GM23338 (cell line): ENCODE measurements around the gene EIF4E2. TPM values are rescaled to one million over a fixed set of nuclear protein-coding genes. Genes with fewer than 3 reads are reported as not detected.

ENCODE experiments used
- ATAC-seq: fragments of 200-7000 bp; cut with Tn5 transposase; 3 replicates; pipeline ENCODE4 v1.9.1; 2020
- DNase-seq: peaks from one replicate; pipeline ENCODE4 v3.0.0-alpha.2; 2015; ENCODE audit warnings: low spot score
- H2AFZ ChIP-seq: fragments of 200-600 bp; sonication (generic); 2 replicates; pipeline ENCODE4 v1.8.0; 2016; ENCODE audit warnings: antibody characterized with exemption, mild to moderate bottlenecking, moderate library complexity
- H3F3A ChIP-seq: fragments of 200-600 bp; sonication (generic); replicated peaks from 2 replicates; pipeline ENCODE4 v1.8.0; 2017; ENCODE audit warnings: antibody characterized with exemption, mixed run types, low read depth
- H3K27ac ChIP-seq: fragments of 200-600 bp; sonication (generic); 2 replicates; pipeline ENCODE4 v1.6.1; 2016; ENCODE audit warnings: low read depth
- H3K27me3 ChIP-seq: fragments of 200-600 bp; sonication (generic); 2 replicates; pipeline ENCODE4 v1.8.0; 2016; ENCODE audit warnings: mild to moderate bottlenecking, mixed run types, moderate library complexity; ENCODE audit not compliant: insufficient read depth
- H3K36me3 ChIP-seq: fragments of 200-600 bp; sonication (generic); 2 replicates; pipeline ENCODE4 v1.8.0; 2016; ENCODE audit warnings: mild to moderate bottlenecking; ENCODE audit not compliant: insufficient read depth
- H3K4me1 ChIP-seq: fragments of 200-600 bp; sonication (generic); 2 replicates; pipeline ENCODE4 v1.8.0; 2016; ENCODE audit warnings: mild to moderate bottlenecking, moderate library complexity; ENCODE audit not compliant: insufficient read depth
- H3K4me2 ChIP-seq: fragments of 200-600 bp; sonication (generic); 2 replicates; pipeline ENCODE4 v1.7.1; 2017; ENCODE audit warnings: mixed run types
- H3K4me3 ChIP-seq: fragments of 200-600 bp; sonication (generic); 2 replicates; pipeline ENCODE4 v1.6.1; 2016; ENCODE audit warnings: mixed run types
- H3K79me2 ChIP-seq: fragments of 200-600 bp; sonication (generic); replicated peaks from 2 replicates; pipeline ENCODE4 v1.8.0; 2017; ENCODE audit warnings: mild to moderate bottlenecking; ENCODE audit not compliant: insufficient read depth
- H3K9me2 ChIP-seq: fragments of 200-600 bp; sonication (generic); 2 replicates; pipeline ENCODE4 v1.8.0; 2017; ENCODE audit not compliant: insufficient read depth
- H4K20me1 ChIP-seq: fragments of 200-600 bp; sonication (generic); replicated peaks from 2 replicates; pipeline ENCODE4 v1.8.0; 2017; ENCODE audit warnings: mild to moderate bottlenecking; ENCODE audit not compliant: insufficient read depth
- H3K27ac Mint-ChIP-seq: 2 replicates; pipeline ENCODE4 v1.8.0; 2020; ENCODE audit warnings: inconsistent platforms, mild to moderate bottlenecking, moderate library complexity, mixed read lengths
- H3K27me3 Mint-ChIP-seq: 3 replicates; pipeline ENCODE4 v1.8.0; 2022; ENCODE audit warnings: low read depth, mild to moderate bottlenecking, moderate library complexity, mixed read lengths, inconsistent platforms; ENCODE audit not compliant: insufficient read depth, poor library complexity
- H3K36me3 Mint-ChIP-seq: 3 replicates; pipeline ENCODE4 v1.8.0; 2021; ENCODE audit warnings: low read depth, mild to moderate bottlenecking, inconsistent platforms, moderate library complexity, mixed read lengths
- H3K4me1 Mint-ChIP-seq: 3 replicates; pipeline ENCODE4 v1.8.0; 2020; ENCODE audit warnings: mild to moderate bottlenecking, inconsistent platforms, mixed read lengths
- H3K4me3 Mint-ChIP-seq: 3 replicates; pipeline ENCODE4 v1.8.0; 2021; ENCODE audit warnings: moderate library complexity, mild to moderate bottlenecking, inconsistent platforms, mixed read lengths
- H3K9me3 Mint-ChIP-seq: 3 replicates; pipeline ENCODE4 v1.8.0; 2020; ENCODE audit warnings: moderate library complexity, mild to moderate bottlenecking, inconsistent platforms, mixed read lengths
- CREB1 ChIP-seq: fragments of 250-450 bp; sonication (Bioruptor Pico); IDR thresholded peaks from 2 replicates; pipeline ENCODE4 v1.5.0; 2020; ENCODE audit warnings: low read depth, mild to moderate bottlenecking, moderate library complexity
- ETS1 ChIP-seq: IDR thresholded peaks from 2 replicates; pipeline ENCODE4 v1.6.1; 2016; ENCODE audit warnings: antibody characterized with exemption
- EZH2phosphoT487 ChIP-seq: fragments of 200-600 bp; sonication (generic); IDR thresholded peaks from one replicate; pipeline ENCODE4 v1.8.1; 2018; ENCODE audit warnings: antibody characterized with exemption; ENCODE audit not compliant: unreplicated experiment
- JUNB ChIP-seq: IDR thresholded peaks from one replicate; pipeline ENCODE4 v1.6.1; 2016; ENCODE audit warnings: antibody characterized with exemption; ENCODE audit not compliant: unreplicated experiment
- NANOG ChIP-seq: IDR thresholded peaks from 2 replicates; pipeline ENCODE4 v1.6.1; 2016; ENCODE audit warnings: antibody characterized with exemption, borderline replicate concordance
- POLR2AphosphoS5 ChIP-seq: IDR thresholded peaks from 2 replicates; pipeline ENCODE4 v1.6.1; 2016; ENCODE audit warnings: antibody characterized with exemption, low read depth
- STAT1 ChIP-seq: IDR thresholded peaks from one replicate; pipeline ENCODE4 v1.6.1; 2016; ENCODE audit warnings: antibody characterized with exemption; ENCODE audit not compliant: unreplicated experiment
- ZNF114 ChIP-seq: fragments of 250-450 bp; sonication (Bioruptor Pico); IDR thresholded peaks from 2 replicates; pipeline ENCODE4 v1.5.0; 2020; ENCODE audit warnings: mild to moderate bottlenecking, moderate library complexity
- ZNF331 ChIP-seq: fragments of 250-450 bp; sonication (Bioruptor Pico); IDR thresholded peaks from 2 replicates; pipeline ENCODE4 v1.5.0; 2020; ENCODE audit warnings: low read depth, mild to moderate bottlenecking, moderate library complexity
- polyA plus RNA-seq: library from polyadenylated mRNA; unstranded; fragments of >200 nt; fragmentation: Nextera tagmentation; extraction: Ambion mirVana; gene quantifications from 2 replicates; pipeline ENCODE4 v1.2.1, GENCODE V29; 2016
- total RNA-seq: library from RNA; depleted of rRNA; stranded (reverse); fragments of >200 nt; shearing (Covaris generic); gene quantifications from 2 replicates; pipeline ENCODE4 v1.2.3, GENCODE V29; 2014
- TF ChIP-seq, protein P1 (sequence below): fragments of 250-450 bp; sonication (Bioruptor Pico); IDR thresholded peaks from 2 replicates; pipeline ENCODE4 v1.5.0; 2020; ENCODE audit warnings: mild to moderate bottlenecking, moderate library complexity

EIF4E2 gene
- total and polyA plus RNA-seq, 2 experiments from 2014 or later, result 68.1 to 152 TPM

DNA sequence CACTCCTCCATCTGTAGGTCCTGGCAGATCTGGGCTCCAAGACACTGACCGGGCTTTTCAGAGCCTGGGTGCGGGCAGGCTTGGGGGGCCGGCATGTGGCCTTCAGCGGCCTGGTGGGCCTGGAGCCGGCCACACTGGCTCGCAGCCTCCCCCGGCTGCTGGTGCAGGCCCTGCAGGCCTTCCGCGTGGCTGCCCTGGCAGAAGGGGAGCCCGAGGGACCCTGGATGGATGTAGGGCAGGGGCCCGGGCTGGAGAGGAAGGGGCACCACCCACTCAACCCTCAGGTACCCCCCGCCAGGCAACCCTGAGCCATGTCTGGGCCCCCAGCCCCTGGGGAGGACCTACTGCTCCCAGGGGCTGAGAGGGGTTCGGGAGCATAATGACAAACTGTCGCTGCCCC lies 25.3 kb upstream of the EIF4E2 start:
- no peak overlapping the region for H2AFZ ChIP-seq
- no peak for DNase-seq
- H3K4me3 ChIP-seq, result no peak overlapping the region
- no peaks in the 10 kb centered on the region; the same call in 2 of the 3 replicates for H3K36me3 Mint-ChIP-seq
- peaks cover 46% of the 10 kb centered on the region for H3K27me3 Mint-ChIP-seq
- no peaks in the 10 kb centered on the region for H3K79me2 ChIP-seq
- H3K36me3 ChIP-seq, result no peaks in the 10 kb centered on the region
- no peak for ATAC-seq
- H3K4me1 Mint-ChIP-seq, result peaks cover 11% of the 10 kb centered on the region
- H3K9me3 Mint-ChIP-seq, result no peaks in the 10 kb centered on the region
- no peak overlapping the region for H3K27ac ChIP-seq
- no peak overlapping the region for H3K27ac Mint-ChIP-seq
- H3F3A ChIP-seq, result 0 out of 2 replicates have a peak, but pooled peaks cover 3% of the 10 kb centered on the region
- H4K20me1 ChIP-seq, result no peaks in the 10 kb centered on the region; the same call in 1 of the 2 replicates
- no peak overlapping the region for H3K4me2 ChIP-seq
- no peaks in the 10 kb centered on the region; the same call in 1 of the 2 replicates for H3K4me1 ChIP-seq
- H3K27me3 ChIP-seq, result peaks cover 44% of the 10 kb centered on the region
- H3K4me3 Mint-ChIP-seq, result no peak overlapping the region
- TF ChIP-seq ETS1 (no peak), POLR2AphosphoS5 (no peak), STAT1 (no peak), ZNF331 (CRISPR knock-in tag) (no peak)
- no peaks in the 10 kb centered on the region for H3K9me2 ChIP-seq

DNA sequence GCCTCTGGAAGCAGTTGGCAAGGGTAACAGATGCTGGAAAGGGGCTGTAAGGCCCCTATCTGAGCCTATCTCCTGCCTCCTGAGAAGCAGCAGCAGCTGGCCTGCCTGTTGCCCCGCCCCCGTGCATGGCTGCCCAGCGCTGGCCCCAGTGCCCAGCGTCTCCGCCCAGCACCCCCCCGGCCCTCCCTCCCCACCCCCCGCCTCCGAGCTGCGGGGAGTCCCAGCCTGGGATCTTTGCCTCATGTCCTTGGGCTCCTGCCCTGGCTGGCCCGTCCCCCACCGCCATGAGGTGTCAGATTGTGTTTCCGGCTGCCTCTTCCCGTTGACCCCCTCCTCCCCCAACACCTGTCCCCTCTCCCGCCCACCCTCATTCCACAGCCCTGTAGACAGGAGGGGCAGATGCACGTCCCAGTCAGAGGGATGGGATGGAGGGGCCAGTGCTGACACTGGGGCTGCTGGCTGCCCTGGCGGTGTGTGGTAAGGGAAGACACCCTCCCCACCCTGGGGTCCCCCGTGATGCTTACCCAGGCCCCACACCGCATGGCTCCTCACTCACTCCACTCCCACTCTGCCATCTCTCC lies 24.6 kb upstream of the EIF4E2 start, which contains the start of gene CHRND:
Gene CHRND (plus strand): TSS at position 370 of the 581 bp plus-strand sequence. CDS start 56 bp downstream, at position 426.
- no peak within 1 kb of the TSS for H3K4me3 ChIP-seq
- DNase-seq (no peak), ATAC-seq (no peak)
- peaks cover 48% of the 10 kb centered on the region for H3K27me3 Mint-ChIP-seq
- H3F3A ChIP-seq, result 0 out of 2 replicates have a peak, but pooled peaks cover 3% of the 10 kb centered on the region
- no peaks in the 10 kb centered on the region for H3K9me2 ChIP-seq
- no peaks in the 10 kb centered on the region; the same call in 1 of the 2 replicates for H3K4me1 ChIP-seq
- no peak within 1 kb of the TSS for H2AFZ ChIP-seq
- H3K27ac ChIP-seq, result no peak within 1 kb of the TSS
- H3K27ac Mint-ChIP-seq, result no peak within 1 kb of the TSS
- no peak within 1 kb of the TSS for H3K4me2 ChIP-seq
- H3K27me3 ChIP-seq, result peaks cover 43% of the 10 kb centered on the region
- peaks cover 16% of the 10 kb centered on the region for H3K4me1 Mint-ChIP-seq
- H3K79me2 ChIP-seq, result no peaks in the 10 kb centered on the region
- H3K36me3 ChIP-seq, result no peaks in the 10 kb centered on the region
- H3K36me3 Mint-ChIP-seq, result no peaks in the 10 kb centered on the region; the same call in 2 of the 3 replicates
- H3K9me3 Mint-ChIP-seq, result no peaks in the 10 kb centered on the region
- no peak within 1 kb of the TSS for H3K4me3 Mint-ChIP-seq
- no peaks in the 10 kb centered on the region; the same call in 1 of the 2 replicates for H4K20me1 ChIP-seq
- TF ChIP-seq ZNF331 (CRISPR knock-in tag) (no peak), EZH2phosphoT487 (no peak), STAT1 (no peak), CREB1 (CRISPR knock-in tag) (no peak), ETS1 (no peak), JUNB (no peak), NANOG (no peak), ZNF114 (CRISPR knock-in tag) (no peak)
- TF ChIP-seq, protein P1, sequence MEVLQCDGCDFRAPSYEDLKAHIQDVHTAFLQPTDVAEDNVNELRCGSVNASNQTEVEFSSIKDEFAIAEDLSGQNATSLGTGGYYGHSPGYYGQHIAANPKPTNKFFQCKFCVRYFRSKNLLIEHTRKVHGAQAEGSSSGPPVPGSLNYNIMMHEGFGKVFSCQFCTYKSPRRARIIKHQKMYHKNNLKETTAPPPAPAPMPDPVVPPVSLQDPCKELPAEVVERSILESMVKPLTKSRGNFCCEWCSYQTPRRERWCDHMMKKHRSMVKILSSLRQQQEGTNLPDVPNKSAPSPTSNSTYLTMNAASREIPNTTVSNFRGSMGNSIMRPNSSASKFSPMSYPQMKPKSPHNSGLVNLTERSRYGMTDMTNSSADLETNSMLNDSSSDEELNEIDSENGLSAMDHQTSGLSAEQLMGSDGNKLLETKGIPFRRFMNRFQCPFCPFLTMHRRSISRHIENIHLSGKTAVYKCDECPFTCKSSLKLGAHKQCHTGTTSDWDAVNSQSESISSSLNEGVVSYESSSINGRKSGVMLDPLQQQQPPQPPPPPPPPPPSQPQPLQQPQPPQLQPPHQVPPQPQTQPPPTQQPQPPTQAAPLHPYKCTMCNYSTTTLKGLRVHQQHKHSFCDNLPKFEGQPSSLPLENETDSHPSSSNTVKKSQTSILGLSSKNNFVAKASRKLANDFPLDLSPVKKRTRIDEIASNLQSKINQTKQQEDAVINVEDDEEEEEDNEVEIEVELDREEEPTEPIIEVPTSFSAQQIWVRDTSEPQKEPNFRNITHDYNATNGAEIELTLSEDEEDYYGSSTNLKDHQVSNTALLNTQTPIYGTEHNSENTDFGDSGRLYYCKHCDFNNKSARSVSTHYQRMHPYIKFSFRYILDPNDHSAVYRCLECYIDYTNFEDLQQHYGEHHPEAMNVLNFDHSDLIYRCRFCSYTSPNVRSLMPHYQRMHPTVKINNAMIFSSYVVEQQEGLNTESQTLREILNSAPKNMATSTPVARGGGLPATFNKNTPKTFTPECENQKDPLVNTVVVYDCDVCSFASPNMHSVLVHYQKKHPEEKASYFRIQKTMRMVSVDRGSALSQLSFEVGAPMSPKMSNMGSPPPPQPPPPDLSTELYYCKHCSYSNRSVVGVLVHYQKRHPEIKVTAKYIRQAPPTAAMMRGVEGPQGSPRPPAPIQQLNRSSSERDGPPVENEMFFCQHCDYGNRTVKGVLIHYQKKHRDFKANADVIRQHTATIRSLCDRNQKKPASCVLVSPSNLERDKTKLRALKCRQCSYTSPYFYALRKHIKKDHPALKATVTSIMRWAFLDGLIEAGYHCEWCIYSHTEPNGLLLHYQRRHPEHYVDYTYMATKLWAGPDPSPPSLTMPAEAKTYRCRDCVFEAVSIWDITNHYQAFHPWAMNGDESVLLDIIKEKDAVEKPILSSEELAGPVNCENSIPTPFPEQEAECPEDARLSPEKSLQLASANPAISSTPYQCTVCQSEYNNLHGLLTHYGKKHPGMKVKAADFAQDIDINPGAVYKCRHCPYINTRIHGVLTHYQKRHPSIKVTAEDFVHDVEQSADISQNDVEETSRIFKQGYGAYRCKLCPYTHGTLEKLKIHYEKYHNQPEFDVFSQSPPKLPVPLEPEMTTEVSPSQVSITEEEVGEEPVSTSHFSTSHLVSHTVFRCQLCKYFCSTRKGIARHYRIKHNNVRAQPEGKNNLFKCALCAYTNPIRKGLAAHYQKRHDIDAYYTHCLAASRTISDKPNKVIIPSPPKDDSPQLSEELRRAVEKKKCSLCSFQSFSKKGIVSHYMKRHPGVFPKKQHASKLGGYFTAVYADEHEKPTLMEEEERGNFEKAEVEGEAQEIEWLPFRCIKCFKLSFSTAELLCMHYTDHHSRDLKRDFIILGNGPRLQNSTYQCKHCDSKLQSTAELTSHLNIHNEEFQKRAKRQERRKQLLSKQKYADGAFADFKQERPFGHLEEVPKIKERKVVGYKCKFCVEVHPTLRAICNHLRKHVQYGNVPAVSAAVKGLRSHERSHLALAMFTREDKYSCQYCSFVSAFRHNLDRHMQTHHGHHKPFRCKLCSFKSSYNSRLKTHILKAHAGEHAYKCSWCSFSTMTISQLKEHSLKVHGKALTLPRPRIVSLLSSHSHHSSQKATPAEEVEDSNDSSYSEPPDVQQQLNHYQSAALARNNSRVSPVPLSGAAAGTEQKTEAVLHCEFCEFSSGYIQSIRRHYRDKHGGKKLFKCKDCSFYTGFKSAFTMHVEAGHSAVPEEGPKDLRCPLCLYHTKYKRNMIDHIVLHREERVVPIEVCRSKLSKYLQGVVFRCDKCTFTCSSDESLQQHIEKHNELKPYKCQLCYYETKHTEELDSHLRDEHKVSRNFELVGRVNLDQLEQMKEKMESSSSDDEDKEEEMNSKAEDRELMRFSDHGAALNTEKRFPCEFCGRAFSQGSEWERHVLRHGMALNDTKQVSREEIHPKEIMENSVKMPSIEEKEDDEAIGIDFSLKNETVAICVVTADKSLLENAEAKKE, result no peak
